H54 (cell line): Measurements from ENCODE around the gene HS1BP3.

ENCODE experiments used
- DNase-seq: peaks from one replicate; pipeline ENCODE4 v3.0.0; 2011; ENCODE audit warnings: low spot score, mixed read lengths; ENCODE audit not compliant: insufficient read length
- FAIRE-seq: peaks from 3 replicates; lab custom pipeline; 2011; peaks lifted over from hg19 to GRCh38; lab: Jason Lieb, UNC
- POLR2A ChIP-seq: IDR thresholded peaks from 2 replicates; pipeline ENCODE4 v1.6.1; 2011; ENCODE audit warnings: low read depth, mild to moderate bottlenecking, low read length

HS1BP3 gene

GRCh38 chr2:20670315-20671035, 19.6 kb upstream of the HS1BP3 start:
- FAIRE-seq: no peak
- TF ChIP-seq POLR2A: no peak
- DNase-seq: no peak

GRCh38 chr2:20669562-20670314, 18.8 kb upstream of the HS1BP3 start:
- DNase-seq (no peak), FAIRE-seq (no peak)
- no peak for TF ChIP-seq POLR2A

- no peak for TF ChIP-seq POLR2A
- DNase-seq (no peak), FAIRE-seq (no peak)
These were observed 18.1 kb upstream of the HS1BP3 start for GRCh38 chr2:20668871-20669475.

- DNase-seq: no peak
- FAIRE-seq: no peak
- no peak for TF ChIP-seq POLR2A
These were observed 17.6 kb upstream of the HS1BP3 start for GRCh38 chr2:20668451-20668850.

- DNase-seq (no peak), FAIRE-seq (no peak)
- no peak for TF ChIP-seq POLR2A
These were observed 16.9 kb upstream of the HS1BP3 start for GRCh38 chr2:20667531-20668401.

- FAIRE-seq: no peak
- no peak for TF ChIP-seq POLR2A
These were observed 16.2 kb upstream of the HS1BP3 start for GRCh38 chr2:20667151-20667530.

GRCh38 chr2:20666304-20667150, 15.6 kb upstream of the HS1BP3 start, which contains the start of gene GDF7:
GDF7 (plus strand) TSS chr2:20667144; CDS start chr2:20667240, 96 bp downstream.
- no peak for DNase-seq
- TF ChIP-seq POLR2A: no peak
- FAIRE-seq: no peak

More at GRCh38 chr2:20667151-20667530, 16.2 kb upstream of the HS1BP3 start:
- no peak for DNase-seq

- TF ChIP-seq POLR2A: no peak
- FAIRE-seq (no peak), DNase-seq (no peak)
These were observed 15.1 kb upstream of the HS1BP3 start for GRCh38 chr2:20666005-20666303.

GRCh38 chr2:20665243-20666004, 14.5 kb upstream of the HS1BP3 start:
- TF ChIP-seq POLR2A: no peak
- no peak for FAIRE-seq
- no peak for DNase-seq

- no peak for TF ChIP-seq POLR2A
- no peak for FAIRE-seq
- DNase-seq: no peak
These were observed 13.7 kb upstream of the HS1BP3 start for GRCh38 chr2:20664431-20665242.

GRCh38 chr2:20664071-20664390, 13.1 kb upstream of the HS1BP3 start:
- no peak for TF ChIP-seq POLR2A
- no peak for DNase-seq
- FAIRE-seq: no peak
